HG03442 (cell line): ENCODE results near the gene HEPHL1.
"Not testable (repeated sequence)": the region's sequence is repeated elsewhere in the genome, so short reads cannot be mapped to it uniquely, and the experiment has no call there.

ENCODE experiments used
- ATAC-seq: cut with Tn5 transposase; IDR thresholded peaks from one replicate; pipeline ENCODE4 v1.9.1; 2021; ENCODE audit warnings: mild to moderate bottlenecking, moderate library complexity; ENCODE audit not compliant: unreplicated experiment

HEPHL1 gene, protein sequence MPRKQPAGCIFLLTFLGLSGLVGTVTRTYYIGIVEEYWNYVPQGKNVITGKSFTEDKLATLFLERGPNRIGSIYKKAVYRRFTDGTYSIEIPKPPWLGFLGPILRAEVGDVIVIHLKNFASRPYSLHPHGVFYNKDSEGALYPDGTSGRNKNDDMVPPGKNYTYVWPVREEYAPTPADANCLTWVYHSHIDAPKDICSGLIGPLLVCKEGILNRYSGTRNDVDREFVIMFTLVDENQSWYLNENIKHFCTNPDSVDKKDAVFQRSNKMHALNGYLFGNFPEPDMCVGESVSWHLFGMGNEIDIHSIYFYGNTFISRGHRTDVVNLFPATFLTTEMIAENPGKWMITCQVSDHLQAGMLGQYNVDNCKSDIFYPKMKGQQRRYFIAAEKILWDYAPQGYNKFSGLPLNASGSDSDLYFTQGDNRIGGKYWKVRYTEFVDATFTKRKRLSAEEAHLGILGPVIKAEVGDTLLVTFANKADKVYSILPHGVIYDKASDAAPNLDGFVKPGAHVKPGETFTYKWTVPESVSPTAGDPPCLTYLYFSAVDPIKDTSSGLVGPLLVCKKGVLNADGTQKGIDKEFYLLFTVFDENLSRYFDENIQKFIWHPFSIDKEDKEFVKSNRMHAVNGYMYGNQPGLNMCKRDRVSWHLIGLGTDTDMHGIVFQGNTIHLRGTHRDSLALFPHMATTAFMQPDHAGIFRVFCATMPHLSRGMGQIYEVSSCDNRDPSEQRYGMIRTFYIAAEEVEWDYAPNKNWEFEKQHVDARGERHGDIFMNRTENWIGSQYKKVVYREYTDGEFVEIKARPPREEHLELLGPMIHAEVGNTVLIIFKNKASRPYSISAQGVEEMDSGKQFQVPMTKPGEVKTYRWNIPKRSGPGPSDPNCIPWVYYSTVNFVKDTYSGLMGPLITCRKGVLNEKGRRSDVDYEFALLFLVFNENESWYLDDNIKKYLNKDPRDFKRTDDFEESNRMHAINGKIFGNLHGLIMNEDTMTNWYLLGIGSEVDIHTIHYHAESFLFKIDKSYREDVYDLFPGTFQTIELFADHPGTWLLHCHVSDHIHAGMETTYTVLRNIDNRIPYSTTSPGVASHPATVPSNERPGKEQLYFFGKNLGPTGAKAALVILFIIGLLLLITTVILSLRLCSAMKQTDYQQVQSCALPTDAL

DNA sequence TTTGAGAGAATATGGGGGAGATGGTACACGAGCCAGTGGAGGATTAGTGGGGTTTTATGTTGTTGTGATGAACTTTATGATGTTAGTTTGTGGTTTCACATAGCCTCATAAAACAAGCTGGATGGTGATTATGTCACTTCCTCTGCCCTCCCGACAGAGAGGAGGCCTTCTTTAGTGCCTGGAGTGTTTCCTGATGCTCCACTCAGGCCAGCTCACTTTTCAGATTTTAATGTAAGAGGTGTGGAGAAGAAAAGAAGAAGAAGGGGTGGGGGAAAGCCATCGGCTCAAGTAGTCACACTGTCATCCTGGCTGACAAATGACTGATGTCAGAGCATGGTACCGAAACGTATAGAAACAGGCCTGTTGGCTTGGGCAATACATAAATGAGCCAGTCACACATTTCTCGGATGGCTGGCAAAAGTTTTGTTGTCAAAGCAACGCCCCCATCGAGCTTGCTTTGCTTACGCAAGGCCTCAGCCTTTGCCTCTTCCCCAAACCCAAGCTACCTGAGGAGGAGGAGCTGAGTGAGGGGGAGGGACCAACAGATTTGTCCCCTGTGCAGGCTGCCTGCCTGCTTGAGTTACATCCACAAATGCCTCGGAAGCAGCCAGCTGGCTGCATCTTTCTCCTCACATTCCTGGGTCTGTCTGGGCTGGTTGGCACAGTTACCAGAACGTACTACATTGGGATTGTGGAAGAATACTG lies at the start of gene HEPHL1:
Gene HEPHL1, plus strand, starts transcription at position 578 of the 705 bp plus-strand sequence. Its CDS starts 15 bp downstream, at position 593.
- no peak for ATAC-seq

DNA sequence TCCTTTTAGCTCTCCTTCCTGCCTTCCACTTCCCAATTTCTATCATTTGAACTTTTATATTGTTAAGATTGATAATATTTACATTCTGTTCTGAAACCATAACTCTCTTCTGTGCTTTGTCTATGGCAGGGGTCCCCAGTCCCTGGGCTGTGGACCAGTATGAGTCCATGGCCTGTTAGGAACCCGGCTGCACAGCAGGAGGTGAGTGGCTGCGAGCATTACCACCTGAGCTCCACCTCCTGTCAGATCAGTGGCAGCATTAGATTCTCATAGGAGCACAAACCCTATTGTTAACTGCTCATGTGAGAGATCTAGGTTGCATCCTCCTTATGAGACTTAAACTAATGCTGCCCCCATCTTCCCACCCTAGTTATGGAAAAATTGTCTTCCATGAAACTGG lies 48.4 kb upstream of the HEPHL1 start:
- no peak for ATAC-seq

DNA sequence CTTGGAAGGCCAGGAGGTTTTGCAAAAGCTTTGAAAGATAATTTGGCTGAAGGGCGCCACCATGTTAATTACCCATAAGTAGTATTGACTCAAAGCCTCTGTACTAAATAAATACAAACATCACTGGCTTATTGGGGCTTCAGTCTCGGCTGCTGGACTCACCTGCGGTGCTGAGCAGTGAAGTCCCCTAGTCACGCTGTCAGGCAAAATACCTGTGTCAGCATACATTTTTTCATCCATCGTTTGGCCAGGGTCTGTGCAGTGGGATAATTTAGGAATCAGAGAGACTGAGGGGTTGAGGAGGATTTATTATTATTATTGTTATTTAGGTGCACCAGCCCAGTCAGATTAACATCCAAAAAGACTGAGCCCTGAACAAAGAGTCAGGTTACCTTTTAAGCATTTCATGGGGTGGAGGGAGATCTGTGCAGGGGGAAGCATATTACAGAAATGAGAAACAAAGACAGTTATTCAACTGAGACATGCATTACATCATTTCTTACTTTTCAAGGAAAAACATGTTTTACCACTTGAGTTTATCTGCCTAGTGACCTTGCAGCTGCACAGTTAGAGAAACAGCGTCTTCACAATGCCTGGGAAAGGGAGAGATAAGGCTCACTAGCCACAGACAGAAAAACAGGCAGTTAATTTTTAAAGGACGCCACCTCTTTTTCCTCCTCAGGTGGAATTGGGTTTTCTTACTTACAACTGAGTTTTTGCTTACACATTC lies 47.7 kb upstream of the HEPHL1 start:
- ATAC-seq: not testable (repeated sequence)

DNA sequence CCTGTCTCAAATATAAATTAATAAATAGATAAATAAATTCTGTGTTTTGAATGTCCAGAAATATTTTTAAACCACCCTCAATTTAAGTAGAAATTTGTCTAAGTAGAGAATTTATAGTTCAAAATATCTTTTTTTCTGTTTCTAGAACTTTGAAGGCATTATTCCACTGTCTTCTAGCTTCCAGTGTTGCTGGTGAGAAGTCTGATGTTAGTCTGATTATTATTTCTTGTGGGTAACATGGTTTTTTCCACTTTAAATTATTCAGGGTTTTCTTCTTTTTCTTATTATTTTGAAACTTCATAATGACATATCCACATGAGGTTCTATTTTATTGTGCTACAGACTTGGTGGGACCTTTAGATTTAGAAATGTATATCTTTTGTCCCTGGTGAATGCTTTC lies 46.4 kb upstream of the HEPHL1 start:
- ATAC-seq: no peak

DNA sequence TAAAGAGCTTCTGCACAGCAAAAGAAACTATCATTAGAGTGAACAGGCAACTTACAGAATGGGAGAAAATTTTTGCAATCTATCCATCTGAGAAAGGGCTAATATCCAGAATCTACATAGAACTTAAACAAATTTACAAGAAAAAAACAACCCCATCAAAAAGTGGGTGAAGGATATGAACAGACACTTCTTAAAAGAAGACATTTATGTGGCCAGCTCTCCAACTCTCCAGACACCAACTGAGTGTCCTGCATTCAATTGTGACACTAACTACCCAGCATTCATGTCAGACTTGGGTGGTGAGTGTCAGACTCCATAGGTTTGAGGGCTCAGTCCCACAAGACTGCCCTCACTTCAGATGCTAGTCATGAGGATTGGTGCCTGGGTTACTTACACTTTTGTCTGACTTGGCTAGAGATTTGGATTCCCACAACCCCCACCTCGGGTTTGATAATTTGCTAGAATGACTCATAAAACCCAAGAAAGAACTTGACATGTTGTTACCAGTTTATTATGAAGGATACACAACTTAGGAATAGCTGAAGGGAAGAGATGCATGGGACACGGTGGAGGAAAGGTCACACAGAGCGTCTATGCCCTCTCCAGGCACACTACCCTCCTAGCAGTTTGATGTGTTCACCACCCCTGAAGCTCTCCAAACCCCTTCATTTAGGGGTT lies 44.4 kb upstream of the HEPHL1 start:
- ATAC-seq: not testable (repeated sequence)

DNA sequence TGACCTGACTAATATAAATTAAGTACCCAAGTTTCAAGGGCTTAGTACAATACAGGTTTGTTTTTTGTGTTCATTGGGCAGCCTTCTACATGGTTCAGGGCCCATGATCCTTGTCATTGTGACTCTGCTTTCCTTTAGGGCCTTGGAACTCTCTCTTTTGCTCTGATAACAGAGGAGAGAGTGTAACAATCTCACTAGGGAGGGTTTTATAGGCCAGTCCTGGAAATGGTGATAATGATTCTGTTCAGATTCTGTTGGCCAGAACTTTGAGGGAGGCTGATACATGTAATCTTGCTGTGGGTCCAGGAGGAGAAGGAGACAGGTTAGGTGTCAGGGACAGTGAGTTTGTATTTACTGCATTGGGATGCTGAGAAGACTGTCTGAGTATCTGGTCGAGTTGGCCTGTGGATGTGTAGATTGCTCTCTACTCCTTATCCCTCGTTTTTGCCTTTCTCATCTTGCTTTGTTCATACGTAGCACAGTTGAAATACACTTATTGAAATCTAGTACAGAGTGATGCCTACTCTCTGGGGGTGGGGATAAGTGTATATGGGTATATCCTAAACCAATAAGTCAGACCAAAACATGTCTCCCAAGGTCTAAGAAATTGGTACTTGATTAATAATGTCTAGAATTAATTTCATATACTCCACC lies 37.5 kb upstream of the HEPHL1 start:
- ATAC-seq: no peak

DNA sequence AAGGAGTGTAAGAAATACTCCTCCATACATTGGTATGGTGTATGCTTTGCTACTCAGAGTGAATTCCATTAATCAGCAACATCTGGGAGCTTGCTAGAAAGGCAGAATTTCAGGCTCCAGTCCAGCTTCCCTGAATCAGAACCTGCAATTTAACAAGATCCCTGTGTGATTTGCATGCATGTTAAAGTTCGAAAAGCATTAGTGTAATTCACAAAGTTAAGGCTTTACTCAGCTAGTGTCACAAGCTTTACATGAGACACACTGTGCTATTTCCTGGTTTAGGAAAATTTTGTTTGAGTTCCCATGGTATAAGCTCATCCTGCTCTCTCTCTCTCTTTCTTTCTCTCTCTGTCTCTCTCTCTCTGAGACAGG lies 37.0 kb upstream of the HEPHL1 start:
- ATAC-seq: no peak

DNA sequence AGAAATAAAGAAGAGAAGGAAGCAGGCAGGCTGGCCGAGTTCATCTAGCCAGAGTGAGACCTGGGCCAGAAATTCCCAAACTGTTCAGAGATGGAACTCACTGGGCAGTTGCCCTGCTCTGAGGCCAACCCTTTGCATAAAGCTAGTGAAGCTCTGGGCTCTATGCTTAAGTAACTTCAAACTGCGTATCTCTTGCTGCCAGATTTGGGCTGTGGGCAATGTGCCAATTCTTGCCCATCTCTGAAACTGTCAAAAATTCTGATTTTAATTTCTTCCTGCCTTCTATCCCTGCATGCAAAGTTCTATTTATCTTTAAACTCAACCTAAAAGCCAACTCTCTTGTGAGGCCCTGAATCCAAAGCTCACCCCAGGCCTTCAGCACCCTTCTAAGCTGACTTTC lies 36.2 kb upstream of the HEPHL1 start:
- no peak for ATAC-seq

DNA sequence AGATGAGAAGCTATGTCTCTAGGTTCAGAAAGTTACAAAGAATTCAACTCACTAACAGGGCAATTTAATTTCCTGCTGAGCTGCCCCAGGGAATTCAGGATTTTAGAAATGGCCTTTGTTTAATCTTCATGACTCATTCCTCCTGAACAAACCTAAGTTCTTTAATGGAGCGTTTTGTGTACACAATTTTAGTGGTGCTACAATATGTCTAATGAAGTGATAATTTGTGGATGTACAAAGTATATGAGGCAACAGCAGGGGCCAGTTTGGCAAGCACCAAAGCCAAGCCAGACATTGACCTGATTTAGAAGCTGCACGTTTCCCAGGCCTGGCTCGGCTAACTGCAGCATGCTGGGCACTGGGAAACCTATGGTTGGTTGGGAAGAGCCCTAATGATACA lies 34.4 kb upstream of the HEPHL1 start:
- no peak for ATAC-seq

DNA sequence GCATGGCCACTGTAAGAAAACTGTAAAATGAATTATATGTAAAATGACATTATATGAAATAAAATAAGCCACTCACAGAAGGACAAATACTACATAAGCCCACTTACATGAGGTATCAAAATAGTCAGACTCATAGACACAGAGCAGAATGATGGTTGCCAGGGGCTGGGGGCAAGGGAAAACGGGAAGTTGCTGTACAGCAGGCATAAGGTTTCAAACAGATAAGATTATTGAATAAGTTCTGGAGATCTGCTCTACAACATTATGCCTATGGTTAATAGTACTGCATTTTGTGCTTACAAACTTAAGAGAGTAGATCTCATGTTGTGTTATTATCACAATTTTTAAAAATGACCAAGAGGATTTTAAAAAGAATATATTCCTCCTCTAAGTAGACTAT lies 32.7 kb upstream of the HEPHL1 start:
- ATAC-seq: no peak

DNA sequence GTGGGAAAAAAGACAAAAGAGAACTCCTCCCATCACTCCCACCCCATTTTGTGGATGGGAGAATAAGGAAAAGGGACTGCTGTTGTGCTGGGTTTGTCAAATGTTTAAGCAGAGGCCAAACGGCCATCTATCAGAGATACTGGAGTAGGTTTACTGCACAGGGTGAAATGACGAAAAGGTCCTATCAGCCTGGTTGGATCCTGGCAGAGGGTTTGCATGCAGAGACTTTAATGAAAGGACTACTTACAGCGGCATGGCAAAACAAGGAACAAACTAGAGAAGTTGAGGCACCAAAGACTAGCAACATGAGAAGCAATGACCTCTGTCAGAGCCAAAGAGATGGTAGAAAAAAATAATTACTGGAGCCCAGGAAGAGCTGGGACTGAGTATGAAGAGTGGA lies 32.2 kb upstream of the HEPHL1 start:
- no peak for ATAC-seq

DNA sequence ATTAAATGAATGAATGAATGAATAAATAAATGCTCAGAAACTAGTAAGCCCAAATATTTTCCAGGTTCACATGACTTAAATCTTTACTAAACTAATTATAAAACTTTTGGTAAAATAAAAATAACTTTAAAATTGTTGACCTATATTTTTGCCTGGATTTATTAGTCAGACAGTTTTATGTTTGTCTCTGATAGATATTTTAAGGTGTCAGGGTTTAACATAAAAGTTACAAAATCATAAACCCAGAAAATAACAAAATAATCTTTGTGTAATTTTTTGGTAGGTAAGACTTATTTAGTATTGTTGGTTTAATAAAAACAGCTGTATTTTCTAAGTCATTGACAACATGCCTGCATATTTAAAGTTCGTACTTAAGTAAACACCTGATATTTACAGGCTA lies 27.4 kb upstream of the HEPHL1 start:
- ATAC-seq: no peak

DNA sequence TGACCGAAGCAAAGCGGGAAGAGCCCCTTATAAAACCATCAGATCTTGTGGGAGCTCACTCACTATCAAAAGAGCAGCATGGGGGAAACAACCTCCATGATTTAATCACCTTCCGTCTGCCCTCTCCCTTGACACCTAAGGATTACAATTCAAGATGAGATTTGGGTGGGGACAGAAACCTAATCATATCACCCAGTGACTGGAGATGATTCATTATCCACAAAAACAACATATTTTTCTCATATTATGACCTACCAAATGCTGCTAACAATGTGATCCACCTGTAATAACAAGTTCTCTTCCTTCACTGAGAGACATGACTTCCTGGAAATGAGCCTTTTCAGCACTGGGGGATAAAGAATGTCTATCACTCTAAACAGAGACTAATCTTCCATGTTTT lies 23.4 kb upstream of the HEPHL1 start:
- no peak for ATAC-seq

DNA sequence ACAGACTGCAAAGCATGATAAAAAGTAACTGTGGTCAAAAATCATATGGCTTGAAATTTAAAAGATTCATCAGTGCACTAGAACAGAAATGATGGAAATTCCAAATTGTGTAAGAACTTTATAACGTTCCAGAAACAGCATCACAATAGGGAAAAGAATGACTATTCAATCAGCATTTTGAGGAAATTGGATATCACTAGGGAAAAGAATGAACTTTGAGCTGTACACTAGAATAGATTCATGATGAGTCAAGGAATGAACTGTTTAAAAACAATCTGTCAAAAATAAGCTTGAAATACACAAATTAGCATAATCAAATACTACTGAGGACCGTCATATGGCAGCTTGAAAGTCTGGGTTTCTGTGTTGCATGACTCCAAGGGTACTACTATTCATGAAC lies 20.5 kb upstream of the HEPHL1 start:
- no peak for ATAC-seq

DNA sequence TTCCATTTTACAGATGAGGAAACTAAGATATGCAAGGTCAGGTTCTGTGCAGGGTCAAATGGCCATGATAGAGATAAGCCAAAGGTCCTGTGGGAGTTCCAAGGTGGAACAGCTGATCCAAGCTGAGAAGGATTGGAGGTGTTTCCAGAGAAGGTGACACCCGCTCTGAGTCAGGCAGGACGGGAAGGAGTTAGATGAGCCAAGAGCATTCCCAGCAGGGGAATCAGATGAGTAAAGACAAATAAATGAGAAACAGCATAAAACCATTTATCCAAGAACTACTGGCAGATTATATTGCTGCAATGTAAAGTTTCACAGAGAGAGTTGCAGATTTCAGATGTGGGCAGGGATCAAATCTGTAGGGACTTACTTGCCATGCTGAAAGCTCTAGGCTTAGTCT lies 18.9 kb upstream of the HEPHL1 start:
- ATAC-seq: no peak

DNA sequence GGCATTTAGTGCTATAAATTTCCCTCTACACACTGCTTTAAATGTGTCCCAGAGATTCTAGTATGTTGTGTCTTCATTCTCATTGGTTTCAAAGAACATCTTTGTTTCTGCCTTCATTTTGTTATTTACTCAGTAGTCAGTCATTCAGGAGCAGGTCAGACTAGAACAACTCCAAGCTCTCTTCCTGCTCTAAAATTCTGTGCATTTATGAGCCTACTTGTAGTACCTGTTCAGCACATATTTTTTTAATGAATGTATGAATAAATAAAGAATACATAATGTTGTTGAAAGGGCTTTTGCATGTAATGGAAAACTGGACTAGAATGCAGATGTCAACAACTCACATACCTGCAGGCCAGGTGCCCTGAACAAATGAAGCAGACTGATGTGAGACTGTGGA lies 13.7 kb upstream of the HEPHL1 start:
- ATAC-seq: no peak

DNA sequence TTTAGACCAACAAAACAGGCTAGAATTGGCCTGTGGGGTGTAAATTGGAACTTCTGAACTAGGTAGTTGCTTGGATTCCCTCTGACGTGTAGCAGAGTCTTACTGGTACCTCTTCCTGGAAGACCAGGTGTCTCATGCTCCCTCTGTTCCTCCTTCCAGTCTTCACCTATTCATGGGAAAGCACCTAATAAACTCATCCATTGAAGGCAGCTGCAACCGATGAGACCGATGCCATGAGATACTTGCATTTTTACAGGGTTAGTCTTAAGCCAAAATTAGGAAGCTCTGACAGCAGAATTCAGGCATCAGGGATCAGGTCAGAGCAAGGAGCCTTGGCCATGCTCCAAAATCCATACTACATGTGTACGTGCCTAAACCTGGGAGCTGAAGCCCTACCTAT lies 13.2 kb upstream of the HEPHL1 start:
- no peak for ATAC-seq

DNA sequence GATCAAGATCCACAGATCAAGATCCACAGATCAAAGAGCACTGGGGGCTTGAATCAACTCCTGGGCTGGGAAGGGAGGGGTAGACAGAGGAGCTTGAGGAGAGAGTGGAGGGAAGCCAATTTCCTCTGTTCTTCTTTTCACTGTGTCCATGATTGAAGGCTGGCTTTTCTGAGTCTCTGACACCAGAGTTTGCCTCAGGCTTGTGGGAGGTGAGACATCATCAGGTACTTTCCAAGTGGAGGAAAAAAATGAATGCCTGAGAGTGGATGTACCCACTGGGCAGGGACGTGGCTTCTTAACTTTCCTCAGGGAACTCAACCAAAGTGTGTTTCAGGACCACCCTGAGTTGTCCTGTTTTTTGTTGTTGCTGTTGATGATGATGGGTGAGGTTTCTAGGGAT lies 11.0 kb upstream of the HEPHL1 start:
- no peak for ATAC-seq

DNA sequence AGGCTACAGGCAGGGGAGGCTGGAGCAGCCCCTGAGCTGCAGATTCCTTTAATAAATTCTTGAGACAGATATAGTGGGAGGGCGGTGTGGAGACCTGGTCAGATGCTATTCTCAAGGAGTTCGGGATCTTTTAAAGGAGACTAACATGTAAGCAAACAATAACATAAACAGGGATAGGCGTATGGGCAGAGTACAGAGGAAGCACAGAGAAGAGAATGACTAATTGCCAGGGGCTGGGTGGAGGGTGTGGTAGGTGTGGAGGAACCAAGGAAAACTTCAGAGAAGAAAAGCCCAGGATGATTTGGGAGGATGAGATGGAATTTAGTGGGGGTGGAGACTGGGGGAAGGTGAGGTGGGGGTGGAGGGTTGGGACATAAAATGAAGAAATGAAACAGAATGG lies 9.7 kb upstream of the HEPHL1 start:
- no peak for ATAC-seq
